Forelimb muscle (tissue), 1 donor: ENCODE measurements around the gene HECW1. TPM values are rescaled to one million over a fixed set of nuclear protein-coding genes. Genes with fewer than 3 reads are reported as not detected.
"Not testable (repeated sequence)": the region's sequence is repeated elsewhere in the genome, so short reads cannot be mapped to it uniquely, and the experiment has no call there.

Source experiments
- DNase-seq: peaks from one replicate; pipeline ENCODE4 v3.0.0-alpha.2; 2013; ENCODE audit warnings: low read depth
- polyA plus RNA-seq: library from polyadenylated mRNA; unstranded; fragments of 120-200 nt; gene quantifications from one replicate; pipeline ENCODE4 v1.2.1, GENCODE V29; 2013; ENCODE audit not compliant: insufficient read length

The HECW1 gene
- polyA plus RNA-seq, 1 donor, result 0.23 TPM

DNA sequence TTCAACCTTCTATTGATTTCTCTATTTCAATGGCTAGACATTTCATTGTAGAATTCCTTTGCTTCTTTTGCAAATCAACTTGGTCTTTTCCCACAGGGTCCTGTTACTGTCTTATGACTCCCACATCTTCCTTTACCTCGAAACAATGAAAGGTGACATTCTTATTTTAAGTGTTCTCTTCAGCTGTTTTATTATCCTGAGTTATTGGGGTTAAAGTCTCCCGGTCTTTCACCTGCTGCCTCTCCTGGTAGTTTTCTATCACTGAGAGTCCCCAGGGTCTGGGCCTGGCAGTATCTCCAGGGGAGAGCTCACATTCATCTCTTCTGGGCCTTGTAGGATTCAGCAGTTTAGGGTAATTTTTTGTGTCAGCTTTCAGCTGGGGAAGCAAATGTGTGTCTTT is 95.8 kb downstream of the HECW1 start:
- no peak for DNase-seq

DNA sequence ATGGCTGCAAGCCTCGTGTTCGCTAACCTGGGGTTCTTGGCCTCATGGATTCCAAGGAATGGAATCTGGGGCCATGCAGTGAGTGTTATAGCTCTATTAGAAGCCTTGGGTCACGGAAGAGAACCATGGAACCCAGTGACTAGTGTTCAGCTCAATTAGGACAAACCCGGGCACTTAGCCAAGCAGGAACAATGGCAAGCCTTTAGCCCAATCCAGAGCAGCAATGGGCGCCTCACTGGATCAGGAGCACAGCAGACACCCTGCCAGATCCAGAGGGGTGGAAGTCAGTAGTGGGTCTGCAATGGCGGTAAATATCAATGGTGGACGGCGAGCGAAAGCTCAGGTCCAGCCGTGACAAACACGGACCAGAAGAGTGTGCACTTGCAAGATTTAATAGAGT is 98.1 kb downstream of the HECW1 start:
- not testable (repeated sequence) for DNase-seq

DNA sequence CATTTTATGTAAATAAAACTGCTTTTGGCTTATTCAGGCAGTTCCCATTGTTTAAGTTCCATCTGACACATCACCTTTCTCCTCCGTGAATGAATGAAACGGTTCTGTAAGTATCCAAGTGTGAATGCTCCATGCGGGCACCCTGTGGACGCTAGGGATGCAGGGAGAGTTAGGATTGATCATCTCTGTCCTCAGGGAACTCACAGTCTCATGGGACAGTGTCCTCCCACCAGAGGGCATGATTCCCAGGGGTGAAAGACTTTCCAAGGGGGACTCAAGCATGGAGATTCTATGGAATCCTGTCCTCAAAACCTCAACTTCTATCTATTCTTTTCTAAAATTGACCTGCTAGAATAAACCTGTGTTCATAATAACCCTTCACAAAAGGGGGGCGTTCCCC is 98.8 kb downstream of the HECW1 start:
- no peak for DNase-seq

DNA sequence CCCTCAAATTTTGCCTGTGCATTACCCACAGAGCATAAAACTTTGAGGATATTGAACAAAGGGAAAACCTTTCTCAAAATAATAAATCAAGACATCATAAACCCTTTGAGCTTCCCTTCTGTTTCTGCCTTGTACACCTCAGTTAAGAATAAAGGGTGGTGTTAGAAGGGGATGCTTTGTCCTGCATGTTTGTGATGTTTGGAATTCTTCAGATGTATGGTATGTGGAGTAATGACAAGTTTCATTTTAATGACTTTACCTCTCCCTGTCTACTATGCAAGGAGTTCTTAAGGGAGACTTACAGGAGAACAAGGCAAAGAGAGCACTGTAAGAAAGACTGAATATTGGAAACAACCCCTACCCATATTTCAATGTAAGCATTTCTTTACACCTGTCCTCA is 99.2 kb downstream of the HECW1 start:
- DNase-seq, result no peak

DNA sequence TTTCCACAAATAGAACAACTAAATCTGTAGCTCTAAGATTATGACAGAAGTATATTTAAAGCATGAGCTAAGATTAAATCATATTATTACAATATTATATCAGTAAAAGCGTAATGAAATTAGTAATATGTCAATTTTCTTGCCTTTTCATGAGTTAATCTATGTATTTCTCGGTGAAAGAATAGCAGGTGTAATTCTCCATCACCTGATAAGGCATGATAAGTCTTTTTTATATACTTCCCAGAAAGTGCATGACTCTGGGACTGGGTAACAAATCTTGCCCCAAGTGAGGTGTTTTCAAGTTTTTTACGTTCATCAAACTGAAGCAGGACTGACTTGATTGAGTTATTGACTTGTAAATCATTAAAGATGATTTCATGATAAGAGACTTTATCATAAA is 100.5 kb downstream of the HECW1 start:
- DNase-seq, result no peak

DNA sequence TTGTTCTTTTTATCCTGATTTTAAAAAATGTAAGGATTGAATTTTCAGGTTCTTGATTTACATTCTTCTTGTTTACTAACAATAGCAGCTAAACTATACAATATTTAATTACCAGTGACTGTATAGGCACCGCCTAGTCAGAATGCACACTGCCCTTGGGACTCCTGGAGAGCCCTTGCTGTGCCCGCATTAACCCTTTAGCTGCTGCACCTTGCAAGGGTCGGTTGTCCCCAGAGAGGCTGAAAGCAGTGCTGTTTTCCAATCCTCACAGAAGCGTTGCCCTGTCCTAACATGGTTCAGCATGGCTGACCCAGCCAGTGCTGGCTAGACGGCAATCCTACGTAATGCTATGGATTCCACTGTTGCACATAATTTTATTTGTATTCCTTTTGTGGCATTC is 102.6 kb downstream of the HECW1 start:
- DNase-seq, result no peak

DNA sequence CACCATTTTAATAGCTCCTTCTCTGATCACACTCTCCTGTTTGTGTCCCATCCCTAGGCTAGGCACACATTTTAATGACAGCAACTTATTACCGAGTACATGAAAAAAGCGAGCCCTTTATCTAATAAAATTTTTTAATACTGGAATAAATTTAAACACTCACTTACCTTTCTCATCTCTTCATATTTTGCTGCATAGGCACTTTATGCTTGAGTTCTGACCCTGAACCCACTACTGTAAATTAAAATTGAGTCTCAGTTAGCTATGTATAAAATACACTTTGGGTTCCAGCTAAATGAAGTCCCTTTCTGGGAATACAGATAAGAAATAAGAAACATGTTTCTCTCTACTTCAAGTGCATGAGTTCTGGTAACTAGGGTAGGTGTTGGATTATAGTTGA is 104.6 kb downstream of the HECW1 start:
- DNase-seq, result no peak

DNA sequence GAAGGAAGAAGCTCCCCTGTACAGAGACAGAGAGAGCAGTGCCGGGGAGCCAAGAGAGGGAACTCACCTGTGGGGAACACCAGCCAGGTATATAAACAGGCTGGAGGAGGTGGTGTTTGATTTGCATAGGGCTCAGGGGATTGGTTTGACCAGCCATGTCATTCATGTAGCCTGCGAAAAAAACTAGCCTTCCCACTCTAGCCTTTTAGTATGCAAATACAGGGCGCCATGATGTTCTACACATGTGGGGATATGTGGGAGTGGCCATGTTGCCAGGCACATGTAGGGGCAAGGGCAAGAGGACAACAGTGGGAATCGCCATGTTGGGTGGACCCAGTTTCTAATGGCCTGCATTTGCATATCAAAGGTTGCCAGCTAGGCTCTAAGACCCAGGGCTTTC is 106.5 kb downstream of the HECW1 start:
- not testable (repeated sequence) for DNase-seq

DNA sequence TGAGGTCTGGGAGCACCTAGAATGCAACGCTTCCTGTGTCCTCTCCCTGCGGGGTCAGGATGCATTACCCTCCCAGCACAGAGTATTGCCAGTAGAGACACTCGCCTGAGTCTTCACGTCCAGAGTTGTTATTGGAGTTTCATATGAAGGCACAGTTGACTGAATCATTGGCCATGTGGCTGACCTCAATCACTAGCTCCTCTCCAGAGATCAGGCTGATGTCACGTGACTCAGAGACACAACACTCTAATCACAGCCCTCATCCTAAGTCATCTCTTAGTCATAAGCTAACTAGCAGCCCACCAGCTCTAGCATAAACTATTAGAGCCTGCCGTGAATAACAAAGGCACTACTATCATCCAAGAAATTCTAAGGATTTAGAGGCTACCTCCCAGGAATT is 107.8 kb downstream of the HECW1 start:
- no peak for DNase-seq

DNA sequence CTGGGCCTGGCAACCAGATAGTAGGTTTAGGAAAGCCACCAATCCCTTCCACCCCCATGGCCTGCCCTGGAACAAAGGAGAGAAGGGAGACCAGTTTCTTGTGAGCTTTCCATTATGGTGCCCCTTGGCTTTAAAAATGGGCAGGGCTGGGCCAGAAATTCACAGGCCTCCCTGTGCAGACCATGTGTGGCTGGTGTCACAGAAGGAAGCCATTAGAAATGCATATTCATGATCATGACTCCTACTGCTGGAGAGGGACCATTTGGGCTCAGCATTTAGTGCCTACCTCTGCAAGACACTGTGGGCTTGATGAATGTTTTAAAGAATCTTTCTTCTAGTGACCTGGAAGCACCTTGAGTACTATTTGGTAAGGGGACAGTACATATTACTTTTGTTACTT is 108.3 kb downstream of the HECW1 start:
- no peak for DNase-seq

DNA sequence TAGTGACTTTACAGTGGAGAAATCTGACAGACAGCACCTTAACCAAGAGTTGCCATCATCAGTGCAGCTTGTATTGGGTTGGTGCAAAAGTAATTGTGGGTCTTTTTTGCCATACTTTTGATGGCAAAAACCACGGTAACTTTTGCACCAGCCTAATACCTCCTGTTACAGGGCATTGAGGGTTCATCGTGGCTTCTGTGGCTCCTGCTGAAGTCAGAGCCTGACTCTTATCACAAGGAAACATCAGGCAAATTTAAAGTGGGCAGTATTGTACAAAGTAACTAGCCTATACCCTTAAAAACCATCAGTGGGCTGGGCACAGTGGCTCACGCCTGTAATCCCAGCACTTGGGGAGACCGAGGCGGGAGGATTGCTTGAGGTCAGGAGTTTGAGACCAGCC is 117.4 kb downstream of the HECW1 start:
- no peak for DNase-seq

DNA sequence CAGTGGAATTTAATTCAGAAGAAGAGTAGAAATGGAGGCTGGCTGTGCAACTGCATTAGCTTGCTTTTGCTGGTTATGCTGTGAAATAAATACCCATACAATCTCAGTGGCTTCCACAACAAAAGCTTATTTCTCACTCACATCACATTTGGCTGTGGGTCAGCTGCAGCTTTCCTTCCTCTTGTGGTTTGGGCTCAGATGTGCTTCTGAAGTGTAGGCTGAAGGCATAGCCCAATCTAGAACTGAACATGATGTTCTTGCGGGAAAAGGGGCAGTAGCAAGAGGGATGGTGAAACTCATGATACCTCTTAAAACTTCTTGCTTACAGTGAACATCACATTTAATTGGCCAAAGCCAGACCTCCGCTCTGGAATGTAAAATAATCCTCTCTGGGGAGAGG is 119.9 kb downstream of the HECW1 start:
- DNase-seq, result no peak

DNA sequence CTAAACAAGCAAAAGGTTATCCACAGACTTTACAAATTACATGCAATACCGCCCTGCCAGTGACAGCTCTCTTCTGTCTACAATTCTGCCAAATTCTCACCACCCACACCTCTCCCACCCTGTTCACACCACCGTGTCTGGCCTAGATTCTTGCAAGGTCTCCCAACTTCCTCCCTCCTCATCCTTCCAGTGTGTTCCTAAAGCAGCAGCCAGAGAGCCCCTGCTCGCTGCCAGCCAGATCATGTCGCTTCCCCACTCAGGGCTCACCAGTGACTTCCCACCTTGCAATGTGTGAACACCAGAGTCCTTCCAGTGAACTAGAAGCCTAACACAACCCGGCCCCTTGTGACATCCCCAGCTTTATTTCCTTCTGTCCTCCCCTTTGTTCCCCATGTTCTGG is 121.6 kb downstream of the HECW1 start:
- no peak for DNase-seq

DNA sequence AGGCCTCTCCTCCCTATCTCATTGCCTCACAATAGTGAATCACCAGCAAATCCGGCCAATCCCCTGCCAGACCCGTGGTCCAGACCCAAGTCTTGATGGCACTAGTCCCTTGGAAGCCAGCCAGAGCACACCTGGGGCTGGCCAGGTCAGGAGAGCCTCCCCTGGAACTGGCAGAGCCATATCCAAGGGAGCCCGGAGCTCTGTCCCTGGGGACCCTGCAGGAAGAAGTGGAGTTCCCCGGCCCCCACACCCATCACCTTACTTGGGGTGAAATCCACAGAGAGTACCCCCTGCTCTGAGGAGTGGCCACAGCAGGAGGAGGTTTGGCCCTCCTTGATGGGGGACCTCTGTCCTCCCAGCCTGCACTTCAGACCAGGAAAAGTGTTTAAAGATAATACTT is 122.5 kb downstream of the HECW1 start:
- no peak for DNase-seq

DNA sequence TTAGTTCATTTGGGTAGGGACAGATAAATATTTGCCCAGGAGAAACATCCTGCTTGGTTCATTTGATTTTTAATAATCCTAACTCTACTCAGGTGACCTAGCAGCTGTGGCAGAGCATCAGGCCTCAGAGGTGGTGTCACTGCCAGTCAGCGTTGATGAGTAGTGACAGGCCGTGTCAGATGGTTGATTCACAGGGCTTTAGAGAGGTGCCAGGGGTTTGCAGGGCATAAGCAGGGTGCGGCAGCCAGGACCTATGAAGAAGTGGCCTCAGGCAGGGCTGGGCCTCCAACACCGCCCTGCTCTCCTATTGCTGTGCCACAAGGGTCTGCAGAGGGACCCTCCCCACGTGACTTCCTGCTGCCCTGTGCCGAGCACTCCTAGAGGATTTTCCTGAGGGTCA is 128.1 kb downstream of the HECW1 start:
- DNase-seq, result no peak

DNA sequence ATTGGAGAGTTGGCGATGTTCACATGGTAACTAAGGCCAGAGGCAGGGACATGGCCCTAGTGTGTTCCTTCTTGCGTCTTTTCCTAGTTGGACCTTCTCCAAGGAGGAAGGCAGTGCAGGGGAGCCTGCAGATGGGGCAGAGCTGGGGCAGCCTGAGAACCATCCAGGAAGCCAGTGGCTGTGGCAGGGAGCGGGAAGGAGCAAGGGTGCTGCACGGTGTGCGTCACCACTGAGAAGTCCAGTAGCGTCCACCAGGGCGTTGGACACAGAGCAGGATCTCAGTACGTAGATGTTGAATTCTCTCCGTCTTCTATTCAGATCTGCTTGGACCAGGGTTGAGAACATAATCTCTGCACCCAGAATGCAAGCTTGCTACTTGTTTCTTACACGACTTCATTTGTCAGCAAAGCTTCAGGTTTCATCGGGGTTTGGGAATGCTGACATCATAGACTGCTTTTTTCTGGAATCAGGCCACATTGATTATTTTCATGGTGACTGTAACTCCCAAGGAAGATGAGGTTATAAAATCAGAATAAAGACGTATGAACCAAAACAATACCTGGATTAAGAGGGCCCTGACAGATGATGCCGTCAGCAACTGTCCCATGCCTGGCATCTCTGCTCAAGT is 130.3 kb downstream of the HECW1 start:
- no peak for DNase-seq

DNA sequence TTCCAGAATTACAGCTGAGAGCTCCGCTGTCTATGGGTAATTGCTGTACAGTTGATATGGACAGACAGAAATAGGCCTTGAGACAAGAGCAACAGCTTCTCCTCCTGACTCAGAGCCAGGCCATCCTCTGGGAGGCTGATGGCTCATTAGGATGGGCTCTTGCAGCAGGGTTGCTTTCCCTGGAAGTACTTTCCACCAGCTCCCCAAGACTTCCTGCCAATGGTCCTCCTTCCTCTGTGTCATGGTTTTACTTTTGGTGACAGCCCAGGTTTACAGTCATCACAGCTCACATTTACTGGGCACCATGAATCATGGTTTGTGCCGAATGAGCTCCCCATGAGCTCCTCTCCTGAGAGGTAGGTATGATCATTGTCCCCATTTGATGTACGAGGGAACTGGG is 131.8 kb downstream of the HECW1 start:
- no peak for DNase-seq

DNA sequence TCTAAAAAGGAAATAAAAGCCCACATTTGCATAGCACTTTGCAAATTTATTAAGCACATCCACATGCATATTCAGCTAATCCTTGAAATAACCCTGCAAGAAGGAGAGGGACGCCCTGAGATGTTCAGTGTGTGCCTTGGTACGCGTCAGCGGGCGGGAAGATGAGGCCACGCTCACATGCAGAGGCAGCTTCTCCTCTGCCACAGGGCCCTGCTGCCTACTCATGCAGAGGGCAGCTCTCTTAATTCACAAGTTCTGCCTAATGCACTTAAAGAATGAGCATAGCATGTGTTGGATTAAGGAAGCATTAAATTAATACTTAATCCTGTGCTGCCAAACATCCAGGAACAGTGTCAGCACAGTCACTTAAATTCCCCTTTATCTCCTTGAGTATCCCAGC is 132.3 kb downstream of the HECW1 start:
- DNase-seq, result no peak

DNA sequence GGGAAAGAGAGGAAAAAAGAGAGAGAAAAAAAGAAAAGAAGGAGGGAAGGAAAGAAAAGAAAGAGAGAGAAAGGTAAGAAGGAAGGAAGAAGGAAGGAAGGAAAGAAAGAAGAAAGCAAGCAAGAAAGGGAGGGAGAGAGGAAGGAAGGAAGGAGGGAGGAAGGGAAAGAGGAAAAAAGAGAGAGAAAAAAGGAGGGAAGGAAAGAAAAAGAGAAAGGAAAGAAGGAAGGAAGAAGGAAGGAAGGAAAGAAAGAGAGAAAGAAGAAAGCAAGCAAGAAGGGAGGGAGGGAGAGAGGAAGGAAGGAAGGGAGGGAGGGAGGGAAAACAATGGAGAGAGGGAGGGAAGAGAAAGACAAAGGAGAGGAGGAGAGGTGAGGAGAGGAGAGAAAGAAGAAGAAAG is 135.3 kb downstream of the HECW1 start:
- DNase-seq, result no peak

DNA sequence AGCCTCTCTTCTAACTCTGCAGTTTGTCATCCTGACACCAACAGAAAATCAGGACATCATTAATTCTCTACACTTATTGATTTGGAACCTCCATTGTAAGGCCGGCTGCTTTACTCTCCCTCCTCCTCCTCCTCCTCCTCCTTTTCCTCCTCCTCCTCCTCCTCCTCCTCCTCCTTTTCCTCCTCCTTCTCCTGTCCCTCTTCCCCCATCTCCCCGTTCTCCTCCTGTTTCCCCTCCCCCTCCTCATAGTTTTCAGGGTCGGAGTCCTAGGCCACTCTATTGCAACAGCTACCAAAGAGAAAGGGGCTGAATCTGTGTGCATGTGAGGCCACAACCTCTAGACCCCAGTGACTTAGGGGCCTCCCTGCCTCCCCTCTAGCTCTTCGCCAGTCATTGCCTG is 136.1 kb downstream of the HECW1 start:
- no peak for DNase-seq

DNA sequence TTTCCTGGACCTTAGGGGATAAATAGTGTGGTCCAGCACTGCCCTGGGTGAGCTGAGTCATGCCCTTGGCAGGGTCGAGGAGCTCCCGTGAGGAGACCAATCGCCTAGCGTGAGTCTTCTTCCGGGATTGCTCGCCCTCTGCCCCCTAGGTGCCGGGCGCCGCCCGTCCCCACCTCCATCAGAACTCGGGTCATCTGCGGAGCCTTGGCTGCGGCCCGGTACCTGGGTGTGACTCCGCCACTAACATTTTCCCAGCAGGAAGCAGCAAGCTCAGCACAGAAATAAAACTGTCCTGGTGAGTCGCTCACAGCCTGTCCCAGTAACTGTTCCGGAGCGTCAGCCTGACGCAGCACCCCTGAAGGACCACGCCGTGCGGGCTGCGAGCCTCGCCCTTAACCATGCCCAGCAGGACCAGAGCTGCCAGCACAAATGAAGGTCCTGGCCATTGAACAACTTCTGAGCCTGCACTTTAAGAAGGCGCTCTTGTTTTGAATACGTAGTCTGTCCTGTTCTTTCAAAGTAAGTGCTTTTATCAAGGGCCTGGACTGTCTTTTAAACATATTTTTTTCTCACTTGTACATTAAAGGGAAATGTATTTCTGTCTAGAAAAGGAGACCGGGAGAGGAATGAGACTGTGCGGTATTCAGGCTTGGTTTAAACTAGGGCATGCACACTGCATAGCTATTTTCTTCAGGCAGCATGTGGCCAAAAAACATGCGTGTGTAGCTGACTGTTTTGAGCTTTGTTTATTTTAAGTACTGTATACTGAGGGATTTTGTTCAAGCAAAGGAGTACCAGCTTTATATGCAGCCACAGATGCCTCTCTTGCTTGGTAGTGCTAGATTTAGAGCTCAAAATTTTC is 136.7 kb downstream of the HECW1 start:
- DNase-seq, result no peak

DNA sequence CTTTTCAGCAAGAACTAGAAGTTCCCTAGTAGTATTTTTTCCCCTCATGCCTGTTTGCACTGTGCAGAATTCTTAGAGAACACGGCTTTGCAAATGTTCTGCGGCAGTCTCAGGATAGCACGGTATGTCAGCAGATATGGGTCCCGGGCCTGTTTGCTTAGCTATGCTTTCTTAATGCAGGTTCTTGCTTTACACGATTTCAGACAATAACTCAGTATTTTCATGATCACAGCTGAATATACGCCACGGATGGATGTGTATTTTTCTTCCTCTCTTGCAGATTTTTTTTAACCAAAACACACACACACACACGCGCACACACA is 137.3 kb downstream of the HECW1 start:
- DNase-seq, result no peak

DNA sequence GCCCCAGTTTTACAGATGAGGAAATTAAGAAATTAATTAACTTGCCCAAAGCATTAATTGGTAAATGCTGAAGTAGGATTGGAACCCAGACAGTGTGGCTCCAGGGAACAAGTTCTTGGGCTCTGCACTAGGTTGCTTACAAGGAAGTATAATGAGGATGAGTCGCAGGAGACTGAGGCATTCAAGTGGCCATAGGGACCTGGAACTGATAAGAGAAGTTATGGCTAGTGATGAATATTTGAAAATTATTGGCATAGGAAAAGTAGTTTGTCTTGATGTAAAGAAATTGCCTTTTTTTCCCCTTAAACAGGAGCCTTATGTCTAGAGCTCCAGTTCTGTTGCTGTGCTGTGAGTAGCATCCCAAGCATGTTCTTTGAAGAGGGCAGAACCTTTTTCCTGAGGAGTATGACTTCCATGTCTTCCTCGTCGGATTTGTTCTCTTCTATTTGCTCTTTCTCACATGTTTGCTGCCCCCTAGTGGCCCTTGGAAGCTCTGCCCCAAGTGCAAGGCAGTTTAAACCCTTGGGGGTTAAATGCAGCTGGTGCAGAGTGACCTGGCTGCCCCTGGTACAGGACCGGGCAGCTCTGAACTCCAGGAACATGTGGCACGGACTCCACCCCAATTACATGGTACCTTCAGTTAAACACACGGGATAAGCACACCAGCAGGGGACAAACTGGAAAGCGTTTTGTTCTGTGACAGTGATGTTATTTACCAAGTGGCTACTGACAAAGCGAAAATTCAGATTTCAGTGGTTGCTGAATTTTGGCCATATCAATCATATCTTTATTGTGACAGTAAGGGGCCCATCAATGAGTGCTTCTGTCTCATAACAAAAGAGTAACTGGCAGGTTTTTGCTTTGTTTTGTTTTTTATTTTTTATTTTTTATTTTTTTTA is 148.8 kb downstream of the HECW1 start:
- DNase-seq, result peak; percentile 16
